ENCODE results near the gene PECR.

DNA sequence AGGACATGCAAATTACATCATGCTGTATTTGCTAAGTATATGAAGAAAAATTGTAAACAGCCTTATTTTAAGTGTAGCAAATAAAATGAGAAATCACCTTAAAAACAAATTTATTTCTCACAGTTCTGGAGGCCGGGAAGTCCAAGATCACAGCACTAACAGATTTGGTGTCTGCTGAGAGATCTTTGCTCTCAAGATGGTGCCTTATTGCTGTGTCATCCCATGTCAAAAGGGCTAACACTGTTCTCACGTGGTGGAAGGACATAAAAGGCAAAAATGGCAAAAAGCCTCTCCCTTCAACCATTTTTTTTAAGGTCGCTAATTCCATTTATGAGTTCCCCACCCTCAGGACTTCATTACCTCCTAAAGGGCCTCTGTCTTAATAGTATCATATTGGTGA lies 39.6 kb upstream of the PECR start:
- no peak for TF ChIP-seq JUND (IDR thresholded peaks at IDR 0.05; ENCODE audit: borderline replicate concordance, low read depth, low read length)
- no peak for TF ChIP-seq JUND (tag; IDR thresholded peaks at IDR 0.05; ENCODE audit: borderline replicate concordance, low read depth, low read length)
- TF ChIP-seq ZNF77 (CRISPR knock-in tag; IDR thresholded peaks at IDR 0.05): no peak
- TF ChIP-seq POLR2A (conservative IDR thresholded peaks at IDR 0.05): no peak
- TF ChIP-seq CREM (IDR thresholded peaks at IDR 0.05; ENCODE audit: low read depth): no peak
- TF ChIP-seq SMC3 (conservative IDR thresholded peaks at IDR 0.05; ENCODE audit: insufficient read depth, low read depth, low read length): no peak
- TF ChIP-seq TAF1 (IDR thresholded peaks at IDR 0.05; ENCODE audit: control insufficient read depth, extremely low read depth, insufficient read depth, low read length, severe bottlenecking): no peak
- TF ChIP-seq ZNF212 (CRISPR knock-in tag; IDR thresholded peaks at IDR 0.05): no peak
- TF ChIP-seq, protein P1, sequence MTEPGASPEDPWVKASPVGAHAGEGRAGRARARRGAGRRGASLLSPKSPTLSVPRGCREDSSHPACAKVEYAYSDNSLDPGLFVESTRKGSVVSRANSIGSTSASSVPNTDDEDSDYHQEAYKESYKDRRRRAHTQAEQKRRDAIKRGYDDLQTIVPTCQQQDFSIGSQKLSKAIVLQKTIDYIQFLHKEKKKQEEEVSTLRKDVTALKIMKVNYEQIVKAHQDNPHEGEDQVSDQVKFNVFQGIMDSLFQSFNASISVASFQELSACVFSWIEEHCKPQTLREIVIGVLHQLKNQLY (CRISPR knock-in tag; conservative IDR thresholded peaks at IDR 0.05): no peak
- TF ChIP-seq, protein P2, sequence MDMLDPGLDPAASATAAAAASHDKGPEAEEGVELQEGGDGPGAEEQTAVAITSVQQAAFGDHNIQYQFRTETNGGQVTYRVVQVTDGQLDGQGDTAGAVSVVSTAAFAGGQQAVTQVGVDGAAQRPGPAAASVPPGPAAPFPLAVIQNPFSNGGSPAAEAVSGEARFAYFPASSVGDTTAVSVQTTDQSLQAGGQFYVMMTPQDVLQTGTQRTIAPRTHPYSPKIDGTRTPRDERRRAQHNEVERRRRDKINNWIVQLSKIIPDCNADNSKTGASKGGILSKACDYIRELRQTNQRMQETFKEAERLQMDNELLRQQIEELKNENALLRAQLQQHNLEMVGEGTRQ (CRISPR knock-in tag; IDR thresholded peaks at IDR 0.05): no peak
- TF ChIP-seq, protein P3, sequence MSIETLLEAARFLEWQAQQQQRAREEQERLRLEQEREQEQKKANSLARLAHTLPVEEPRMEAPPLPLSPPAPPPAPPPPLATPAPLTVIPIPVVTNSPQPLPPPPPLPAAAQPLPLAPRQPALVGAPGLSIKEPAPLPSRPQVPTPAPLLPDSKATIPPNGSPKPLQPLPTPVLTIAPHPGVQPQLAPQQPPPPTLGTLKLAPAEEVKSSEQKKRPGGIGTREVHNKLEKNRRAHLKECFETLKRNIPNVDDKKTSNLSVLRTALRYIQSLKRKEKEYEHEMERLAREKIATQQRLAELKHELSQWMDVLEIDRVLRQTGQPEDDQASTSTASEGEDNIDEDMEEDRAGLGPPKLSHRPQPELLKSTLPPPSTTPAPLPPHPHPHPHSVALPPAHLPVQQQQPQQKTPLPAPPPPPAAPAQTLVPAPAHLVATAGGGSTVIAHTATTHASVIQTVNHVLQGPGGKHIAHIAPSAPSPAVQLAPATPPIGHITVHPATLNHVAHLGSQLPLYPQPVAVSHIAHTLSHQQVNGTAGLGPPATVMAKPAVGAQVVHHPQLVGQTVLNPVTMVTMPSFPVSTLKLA (conservative IDR thresholded peaks at IDR 0.05): no peak
- no peak for TF ChIP-seq PHB (CRISPR knock-in tag; IDR thresholded peaks at IDR 0.05)
- no peak for TF ChIP-seq BRD9 (IDR thresholded peaks at IDR 0.05; ENCODE audit: low read depth, partially characterized antibody)
- TF ChIP-seq, protein P4, sequence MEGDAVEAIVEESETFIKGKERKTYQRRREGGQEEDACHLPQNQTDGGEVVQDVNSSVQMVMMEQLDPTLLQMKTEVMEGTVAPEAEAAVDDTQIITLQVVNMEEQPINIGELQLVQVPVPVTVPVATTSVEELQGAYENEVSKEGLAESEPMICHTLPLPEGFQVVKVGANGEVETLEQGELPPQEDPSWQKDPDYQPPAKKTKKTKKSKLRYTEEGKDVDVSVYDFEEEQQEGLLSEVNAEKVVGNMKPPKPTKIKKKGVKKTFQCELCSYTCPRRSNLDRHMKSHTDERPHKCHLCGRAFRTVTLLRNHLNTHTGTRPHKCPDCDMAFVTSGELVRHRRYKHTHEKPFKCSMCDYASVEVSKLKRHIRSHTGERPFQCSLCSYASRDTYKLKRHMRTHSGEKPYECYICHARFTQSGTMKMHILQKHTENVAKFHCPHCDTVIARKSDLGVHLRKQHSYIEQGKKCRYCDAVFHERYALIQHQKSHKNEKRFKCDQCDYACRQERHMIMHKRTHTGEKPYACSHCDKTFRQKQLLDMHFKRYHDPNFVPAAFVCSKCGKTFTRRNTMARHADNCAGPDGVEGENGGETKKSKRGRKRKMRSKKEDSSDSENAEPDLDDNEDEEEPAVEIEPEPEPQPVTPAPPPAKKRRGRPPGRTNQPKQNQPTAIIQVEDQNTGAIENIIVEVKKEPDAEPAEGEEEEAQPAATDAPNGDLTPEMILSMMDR (IDR thresholded peaks at IDR 0.05 in 2 of 3, conservative IDR thresholded peaks at IDR 0.05 in 1 of 3; ENCODE audit: insufficient read depth in 2 of 3, low read depth in 1 of 3, low read length in 3 of 3): no peak
- no peak for TF ChIP-seq MEF2D (tag; conservative IDR thresholded peaks at IDR 0.05; ENCODE audit: low read depth)
